Mesenchymal stem cell (in vitro differentiated cells and primary cell): Measurements from ENCODE around the gene PRSS16.

ENCODE experiments used
- DNase-seq: peaks from one replicate; pipeline ENCODE4 v3.0.0-alpha.2; 2013
- H2AFZ ChIP-seq: one replicate; pipeline ENCODE4 v1.6.1; 2013; ENCODE audit warnings: low read depth, mild to moderate bottlenecking, control low read depth, inconsistent platforms, low read length, moderate library complexity
- H2AK5ac ChIP-seq: 2 replicates; pipeline ENCODE4 v1.6.1; 2013; ENCODE audit warnings: low read length, moderate library complexity, mild to moderate bottlenecking, inconsistent platforms; ENCODE audit not compliant: severe bottlenecking
- H2BK120ac ChIP-seq: one replicate; pipeline ENCODE4 v1.6.1; 2013; ENCODE audit warnings: low read depth, mild to moderate bottlenecking, inconsistent platforms, low read length, moderate library complexity
- H2BK12ac ChIP-seq, 2 experiments: one replicate each; pipeline ENCODE4 v1.6.1; 2013; ENCODE audit warnings: inconsistent platforms in 2 of 2, low read length in 2 of 2, mild to moderate bottlenecking in 2 of 2, moderate library complexity in 2 of 2, control low read depth in 1 of 2
- H2BK15ac ChIP-seq: one replicate; pipeline ENCODE4 v1.6.1; 2013; ENCODE audit warnings: mild to moderate bottlenecking, low read depth, inconsistent platforms; ENCODE audit not compliant: poor library complexity, severe bottlenecking
- H2BK5ac ChIP-seq: 2 replicates; pipeline ENCODE4 v1.6.1; 2013; ENCODE audit warnings: low read depth, mild to moderate bottlenecking, low read length, control low read depth, inconsistent platforms; ENCODE audit not compliant: poor library complexity, severe bottlenecking
- H3K14ac ChIP-seq, 2 experiments: one replicate each; pipeline ENCODE4 v1.6.1; 2013; ENCODE audit warnings: inconsistent platforms in 2 of 2, low read length in 2 of 2, control low read depth in 1 of 2, mild to moderate bottlenecking in 1 of 2, moderate library complexity in 1 of 2
- H3K18ac ChIP-seq, 2 experiments: one replicate each; pipeline ENCODE4 v1.6.1; 2013; ENCODE audit warnings: inconsistent platforms in 2 of 2, low read length in 2 of 2, control low read depth in 1 of 2, low read depth in 1 of 2, mild to moderate bottlenecking in 1 of 2
- H3K23ac ChIP-seq, 2 experiments: one replicate each; pipeline ENCODE4 v1.6.1; 2013; ENCODE audit warnings: inconsistent platforms in 2 of 2, low read length in 2 of 2, mild to moderate bottlenecking in 2 of 2, moderate library complexity in 2 of 2, control low read depth in 1 of 2
- H3K27ac ChIP-seq: 2 replicates; pipeline ENCODE4 v1.5.1; 2013; ENCODE audit warnings: mild to moderate bottlenecking, moderate library complexity, low read length, control low read depth, inconsistent platforms; ENCODE audit not compliant: poor library complexity, severe bottlenecking
- H3K27me3 ChIP-seq, 2 experiments: 2 replicates each; pipeline versions ENCODE4 v1.6.1 to v1.7.0; 2013; ENCODE audit warnings: low read length in 2 of 2, mild to moderate bottlenecking in 2 of 2, moderate library complexity in 2 of 2, control low read depth in 1 of 2, inconsistent platforms in 1 of 2; ENCODE audit not compliant: control insufficient read depth in 1 of 2, insufficient read depth in 1 of 2
- H3K36me3 ChIP-seq, 2 experiments: 2 replicates each; pipeline versions ENCODE4 v1.6.1 to v1.7.0; 2013; ENCODE audit warnings: low read length in 2 of 2, control low read depth in 1 of 2, inconsistent platforms in 1 of 2, low read depth in 1 of 2, mild to moderate bottlenecking in 1 of 2; ENCODE audit not compliant: insufficient read depth in 2 of 2, control insufficient read depth in 1 of 2
- H3K4ac ChIP-seq, 2 experiments: one replicate each; pipeline ENCODE4 v1.6.1; 2013; ENCODE audit warnings: inconsistent platforms in 2 of 2, low read length in 2 of 2, mild to moderate bottlenecking in 2 of 2, moderate library complexity in 2 of 2, control low read depth in 1 of 2, low read depth in 1 of 2
- H3K4me1 ChIP-seq: 2 replicates; pipeline ENCODE4 v1.6.1; 2013; ENCODE audit warnings: low read depth, low read length, control low read depth; ENCODE audit not compliant: control insufficient read depth, insufficient read depth
- H3K4me2 ChIP-seq: 2 replicates; pipeline ENCODE4 v1.6.1; 2013; ENCODE audit warnings: low read length, mild to moderate bottlenecking, inconsistent platforms; ENCODE audit not compliant: poor library complexity, severe bottlenecking
- H3K4me3 ChIP-seq, 2 experiments: 2 replicates each; pipeline versions ENCODE4 v1.5.1 to v1.7.0; 2013; ENCODE audit warnings: low read length in 2 of 2, mild to moderate bottlenecking in 2 of 2, control low read depth in 1 of 2, low read depth in 1 of 2; ENCODE audit not compliant: insufficient read depth in 1 of 2
- H3K79me1 ChIP-seq: replicated peaks from 2 replicates; pipeline ENCODE4 v1.6.1; 2013; ENCODE audit warnings: mild to moderate bottlenecking, control low read depth, low read length, inconsistent platforms; ENCODE audit not compliant: poor library complexity, severe bottlenecking
- H3K9ac ChIP-seq: 2 replicates; pipeline ENCODE4 v1.7.0; 2013; ENCODE audit warnings: mild to moderate bottlenecking, low read length, moderate library complexity
- H3K9me3 ChIP-seq: 2 replicates; pipeline ENCODE4 v1.7.0; 2013; ENCODE audit warnings: mild to moderate bottlenecking, low read length; ENCODE audit not compliant: control insufficient read depth
- H4K8ac ChIP-seq: one replicate; pipeline ENCODE4 v1.6.1; 2013; ENCODE audit warnings: inconsistent platforms, mild to moderate bottlenecking, low read length, moderate library complexity
- H4K91ac ChIP-seq: one replicate; pipeline ENCODE4 v1.6.1; 2013; ENCODE audit warnings: mild to moderate bottlenecking, low read length, inconsistent platforms
- WGBS: methylation state at CpG from one replicate; pipeline ENCODE4 v1.1.7; 2013; ENCODE audit warnings: mixed read lengths; 5-methylcytosine and 5-hydroxymethylcytosine counted together

Gene PRSS16

GRCh38 chr6:27295301-27296079, 48.0 kb downstream of the PRSS16 start:
- H3K27me3 ChIP-seq, result peaks cover 0 to 29% of the 10 kb centered on the region in 2 experiments
- no peak overlapping the region for H3K23ac ChIP-seq
- no peak overlapping the region for H4K8ac ChIP-seq
- H2BK12ac ChIP-seq, result no peak overlapping the region
- DNase-seq, result peak; percentile 73
- peak overlapping the region; percentile 83 for H3K4me2 ChIP-seq
- no peaks in the 10 kb centered on the region for H3K79me1 ChIP-seq
- H3K4ac ChIP-seq, result no peak overlapping the region
- H2BK15ac ChIP-seq, result no peak overlapping the region
- H3K4me3 ChIP-seq, result peak overlapping the region; percentile 54 to 79
- no peaks in the 10 kb centered on the region for H3K36me3 ChIP-seq
- no peaks in the 10 kb centered on the region for H3K9me3 ChIP-seq
- H4K91ac ChIP-seq, result no peak overlapping the region
- H3K4me1 ChIP-seq, result peaks cover 10% of the 10 kb centered on the region
- no peak overlapping the region for H2BK5ac ChIP-seq
- no peak overlapping the region for H3K27ac ChIP-seq
- H2AK5ac ChIP-seq, result no peak overlapping the region
- H2BK120ac ChIP-seq, result no peak overlapping the region
- H3K18ac ChIP-seq, result no peak overlapping the region
- 5% methylated on average over 18 of the region's 20 CpGs for WGBS
- H2AFZ ChIP-seq, result no peak overlapping the region
- peak overlapping the region; percentile 24 for H3K9ac ChIP-seq
- H3K14ac ChIP-seq, result no peak overlapping the region

- H2BK15ac ChIP-seq, result no peak overlapping the region
- no peak overlapping the region for H3K27ac ChIP-seq
- under 1% methylated on average over 22 of the region's 27 CpGs for WGBS
- H3K27me3 ChIP-seq, result peaks cover 0 to 22% of the 10 kb centered on the region in 2 experiments
- peak overlapping the region; percentile 83 for H3K4me2 ChIP-seq
- no peaks in the 10 kb centered on the region for H3K79me1 ChIP-seq
- H2BK120ac ChIP-seq, result no peak overlapping the region
- H3K4me1 ChIP-seq, result peaks cover 6% of the 10 kb centered on the region
- H3K4me3 ChIP-seq, result peak overlapping the region; percentile 54 to 79
- DNase-seq, result peak; percentile 61
- peak overlapping the region; percentile 24 for H3K9ac ChIP-seq
- H4K91ac ChIP-seq, result no peak overlapping the region
- H2BK12ac ChIP-seq, result peak overlapping the region in 1 of 2 experiments; percentile 23
- no peaks in the 10 kb centered on the region for H3K9me3 ChIP-seq
- no peak overlapping the region for H4K8ac ChIP-seq
- H3K14ac ChIP-seq, result no peak overlapping the region
- H2AFZ ChIP-seq, result peak overlapping the region; percentile 71
- H3K4ac ChIP-seq, result no peak overlapping the region
- H3K23ac ChIP-seq, result no peak overlapping the region
- H3K36me3 ChIP-seq, result no peaks in the 10 kb centered on the region
- H2BK5ac ChIP-seq, result no peak overlapping the region
- H3K18ac ChIP-seq, result no peak overlapping the region
- H2AK5ac ChIP-seq, result no peak overlapping the region
Measured at GRCh38 chr6:27296106-27296783, 48.7 kb downstream of the PRSS16 start.

- H2BK120ac ChIP-seq, result no peak overlapping the region
- H2BK12ac ChIP-seq, result no peak overlapping the region
- H2AK5ac ChIP-seq, result no peak overlapping the region
- peak overlapping the region; percentile 81 for H3K4me2 ChIP-seq
- DNase-seq, result no peak
- H3K23ac ChIP-seq, result no peak overlapping the region
- H3K79me1 ChIP-seq, result no peaks in the 10 kb centered on the region
- peaks cover 5% of the 10 kb centered on the region for H3K4me1 ChIP-seq
- no peak overlapping the region for H4K91ac ChIP-seq
- peak overlapping the region in 1 of 2 experiments; percentile 79 for H3K4me3 ChIP-seq
- no peak overlapping the region for H3K9ac ChIP-seq
- H4K8ac ChIP-seq, result no peak overlapping the region
- H3K9me3 ChIP-seq, result no peaks in the 10 kb centered on the region
- H3K4ac ChIP-seq, result no peak overlapping the region
- no peak overlapping the region for H3K18ac ChIP-seq
- no peak overlapping the region for H3K14ac ChIP-seq
- 11% methylated on average over 7 of the region's 7 CpGs for WGBS
- no peak overlapping the region for H2AFZ ChIP-seq
- H3K36me3 ChIP-seq, result no peaks in the 10 kb centered on the region
- no peak overlapping the region for H2BK15ac ChIP-seq
- peaks cover 0 to 13% of the 10 kb centered on the region in 2 experiments for H3K27me3 ChIP-seq
- H2BK5ac ChIP-seq, result no peak overlapping the region
- no peak overlapping the region for H3K27ac ChIP-seq
Measured at GRCh38 chr6:27297484-27297856, 50.0 kb downstream of the PRSS16 start.
